KMS-11 (cell line): ENCODE data around the gene PIK3R2.

Experiments
- H2AFZ ChIP-seq: fragments of 200-600 bp; sonication (generic); 2 replicates; pipeline ENCODE4 v1.6.1; 2016; ENCODE audit warnings: antibody characterized with exemption, mixed run types, low read depth
- H3K27ac ChIP-seq: fragments of 200-600 bp; sonication (generic); 2 replicates; pipeline ENCODE4 v1.6.1; 2016; ENCODE audit warnings: mild to moderate bottlenecking, mixed run types
- H3K27me3 ChIP-seq: fragments of 200-600 bp; sonication (generic); 2 replicates; pipeline ENCODE4 v1.6.1; 2017; ENCODE audit warnings: mild to moderate bottlenecking, low read depth, mixed run types, moderate library complexity; ENCODE audit not compliant: insufficient read depth
- H3K36me3 ChIP-seq: fragments of 200-600 bp; sonication (generic); 2 replicates; pipeline ENCODE4 v1.6.1; 2017; ENCODE audit warnings: mild to moderate bottlenecking, mixed run types; ENCODE audit not compliant: insufficient read depth
- H3K4me1 ChIP-seq: fragments of 200-600 bp; sonication (generic); 2 replicates; pipeline ENCODE4 v1.6.1; 2016; ENCODE audit warnings: mild to moderate bottlenecking, low read depth, mixed run types; ENCODE audit not compliant: poor library complexity, severe bottlenecking
- H3K4me2 ChIP-seq: fragments of 200-600 bp; sonication (generic); 2 replicates; pipeline ENCODE4 v1.7.0; 2016; ENCODE audit warnings: mild to moderate bottlenecking, mixed run types
- H3K4me3 ChIP-seq: fragments of 200-600 bp; sonication (generic); IDR thresholded peaks from 2 replicates; pipeline ENCODE4 v1.6.1; 2017; ENCODE audit warnings: low read depth, low read length, mixed read lengths; ENCODE audit not compliant: insufficient read depth
- H3K79me2 ChIP-seq: fragments of 200-600 bp; sonication (generic); 2 replicates; pipeline ENCODE4 v1.6.1; 2016; ENCODE audit warnings: low read depth, mixed run types; ENCODE audit not compliant: insufficient read depth
- H3K9ac ChIP-seq: fragments of 200-600 bp; sonication (generic); 2 replicates; pipeline ENCODE4 v1.6.1; 2016; ENCODE audit warnings: mild to moderate bottlenecking, mixed run types
- H4K20me1 ChIP-seq: fragments of 200-600 bp; sonication (generic); 2 replicates; pipeline ENCODE4 v1.6.1; 2016; ENCODE audit warnings: mild to moderate bottlenecking, mixed run types; ENCODE audit not compliant: insufficient read depth
- CTCF ChIP-seq: fragments of 200-600 bp; sonication (generic); conservative IDR thresholded peaks from 2 replicates; pipeline ENCODE4 v1.6.1; 2017; ENCODE audit warnings: low read depth, mild to moderate bottlenecking, antibody characterized with exemption, low read length, moderate library complexity, mixed read lengths

PIK3R2 gene

DNA sequence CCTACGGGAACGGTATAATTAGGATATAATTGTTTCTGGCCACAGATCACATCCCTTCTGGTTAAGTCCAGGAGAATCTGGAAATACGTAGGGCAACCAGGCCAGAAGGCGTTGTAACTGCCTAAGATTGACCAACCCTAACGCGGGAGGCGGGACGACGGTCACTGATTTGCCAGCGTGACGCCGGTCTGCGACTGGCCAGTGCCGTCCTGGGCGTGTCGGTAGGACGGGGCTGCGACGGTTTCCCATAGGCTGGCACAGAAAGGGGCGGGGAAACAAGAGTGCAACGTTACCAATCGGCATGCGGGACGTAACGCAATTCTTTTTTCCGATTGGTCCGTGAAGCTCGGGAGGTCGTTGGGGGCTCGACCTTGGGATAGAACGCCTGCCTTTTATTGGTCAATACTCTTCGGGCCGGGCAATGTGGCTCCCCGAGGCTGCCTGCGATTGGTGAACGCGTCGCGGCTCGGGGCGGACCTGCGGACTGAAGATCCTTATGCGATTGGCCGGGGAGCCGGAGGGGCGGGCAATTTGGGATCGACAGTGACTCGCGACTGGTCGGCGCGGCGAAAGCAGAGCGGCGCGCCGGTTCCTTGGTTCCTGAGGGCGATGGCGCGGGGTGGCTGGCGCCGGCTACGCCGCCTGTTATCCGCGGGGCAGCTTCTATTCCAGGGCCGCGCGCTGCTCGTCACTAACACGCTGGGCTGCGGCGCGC lies 39.9 kb downstream of the PIK3R2 start, which contains the start of gene MPV17L2:
Gene MPV17L2, plus strand, starts transcription at position 546 of the 715 bp plus-strand sequence. Its CDS starts 64 bp downstream, at position 610.
- H3K79me2 ChIP-seq, result no peaks in the 10 kb centered on the region; the same call in 1 of the 2 replicates
- H2AFZ ChIP-seq, result peak within 1 kb of the TSS; percentile 75
- no peaks in the 10 kb centered on the region for H4K20me1 ChIP-seq
- H3K4me1 ChIP-seq, result peaks cover 12% of the 10 kb centered on the region
- peak within 1 kb of the TSS; percentile 59; the same call in 1 of the 2 replicates for H3K9ac ChIP-seq
- H3K27ac ChIP-seq, result peak within 1 kb of the TSS; percentile 47
- no peaks in the 10 kb centered on the region for H3K36me3 ChIP-seq
- no peak for TF ChIP-seq CTCF
- H3K4me3 ChIP-seq, result no peak within 1 kb of the TSS
- H3K27me3 ChIP-seq, result no peaks in the 10 kb centered on the region
- peak within 1 kb of the TSS; percentile 95 for H3K4me2 ChIP-seq

- no peak overlapping the region for H3K4me3 ChIP-seq
- H2AFZ ChIP-seq, result peak overlapping the region; percentile 75
- H3K79me2 ChIP-seq, result no peaks in the 10 kb centered on the region; the same call in 1 of the 2 replicates
- H4K20me1 ChIP-seq, result no peaks in the 10 kb centered on the region
- peak overlapping the region; percentile 95 for H3K4me2 ChIP-seq
- no peaks in the 10 kb centered on the region for H3K36me3 ChIP-seq
- peak overlapping the region; percentile 59; the same call in 1 of the 2 replicates for H3K9ac ChIP-seq
- no peaks in the 10 kb centered on the region for H3K27me3 ChIP-seq
- TF ChIP-seq CTCF, result no peak
- peak overlapping the region; percentile 26 for H3K27ac ChIP-seq
- peaks cover 12% of the 10 kb centered on the region for H3K4me1 ChIP-seq
Observed at GRCh38 chr19:18193388-18194180, 40.6 kb downstream of the PIK3R2 start.

- peaks cover 12% of the 10 kb centered on the region for H3K4me1 ChIP-seq
Observed at GRCh38 chr19:18194181-18194530, 41.2 kb downstream of the PIK3R2 start.

More at GRCh38 chr19:18194181-18194530, 41.2 kb downstream of the PIK3R2 start:
- Histone ChIP-seq H3K4me3 (no peak overlapping the region), H4K20me1 (no peaks in the 10 kb centered on the region), H3K79me2 (no peaks in the 10 kb centered on the region; the same call in 1 of the 2 replicates), H3K9ac (no peak overlapping the region; the same call in 1 of the 2 replicates), H3K27me3 (no peaks in the 10 kb centered on the region; the same call in 1 of the 2 replicates), H2AFZ (peak overlapping the region; percentile 75; the same call in 1 of the 2 replicates), H3K27ac (no peak overlapping the region), H3K36me3 (no peaks in the 10 kb centered on the region), H3K4me2 (peak overlapping the region; percentile 95)
- TF ChIP-seq CTCF, result no peak
